Gastroesophageal sphincter (tissue), 3 donors: ENCODE measurements around the gene PDE2A.
"Not testable (repeated sequence)": the region's sequence is repeated elsewhere in the genome, so short reads cannot be mapped to it uniquely, and the experiment has no call there.

ENCODE experiments used
- EP300 ChIP-seq: sonication (generic); formaldehyde crosslinking; IDR thresholded peaks from one replicate; pipeline ENCODE4 v1.6.1; 2017; ENCODE audit warnings: antibody characterized with exemption, mild to moderate bottlenecking
- POLR2A ChIP-seq, 2 donors: fragments of 450-650 bp; IDR thresholded peaks; one replicate each; pipeline ENCODE4 v1.6.1; 2017; ENCODE audit warnings: antibody characterized with exemption in 2 of 2, mild to moderate bottlenecking in 2 of 2, moderate library complexity in 1 of 2
- POLR2AphosphoS5 ChIP-seq: sonication (generic); formaldehyde crosslinking; IDR thresholded peaks from one replicate; pipeline ENCODE4 v1.6.1; 2017; ENCODE audit warnings: antibody characterized with exemption
- TF ChIP-seq, protein P1 (sequence below), 4 experiments: fragments of 200-600 bp in 2 of 4; fragments of 450-650 bp in 2 of 4; sonication (generic) in 1 of 4; IDR thresholded peaks; one replicate each; pipeline ENCODE4 v1.5.1; 2017 to 2019; ENCODE audit warnings: antibody characterized with exemption in 4 of 4, mild to moderate bottlenecking in 2 of 4, moderate library complexity in 2 of 4

DNA sequence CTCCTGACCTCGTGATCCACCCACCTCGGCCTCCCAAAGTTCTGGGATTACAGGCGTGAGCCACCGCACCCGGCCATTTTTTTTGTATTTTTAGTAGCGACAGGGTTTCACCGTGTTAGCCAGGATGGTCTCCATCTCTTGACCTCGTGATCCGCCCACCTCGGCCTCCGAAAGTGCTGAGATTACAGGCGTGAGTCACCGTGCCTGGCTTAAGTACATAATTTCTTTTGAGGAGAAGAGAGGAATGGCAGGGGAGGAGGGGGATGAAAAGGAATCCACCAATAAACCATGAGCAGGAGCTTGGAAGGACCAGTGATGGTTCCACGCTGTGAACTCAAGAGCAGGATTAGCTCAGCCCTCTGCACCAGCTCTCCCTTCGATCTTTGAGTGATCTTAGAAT is 113.4 kb downstream of the PDE2A start:
- TF ChIP-seq, protein P1, sequence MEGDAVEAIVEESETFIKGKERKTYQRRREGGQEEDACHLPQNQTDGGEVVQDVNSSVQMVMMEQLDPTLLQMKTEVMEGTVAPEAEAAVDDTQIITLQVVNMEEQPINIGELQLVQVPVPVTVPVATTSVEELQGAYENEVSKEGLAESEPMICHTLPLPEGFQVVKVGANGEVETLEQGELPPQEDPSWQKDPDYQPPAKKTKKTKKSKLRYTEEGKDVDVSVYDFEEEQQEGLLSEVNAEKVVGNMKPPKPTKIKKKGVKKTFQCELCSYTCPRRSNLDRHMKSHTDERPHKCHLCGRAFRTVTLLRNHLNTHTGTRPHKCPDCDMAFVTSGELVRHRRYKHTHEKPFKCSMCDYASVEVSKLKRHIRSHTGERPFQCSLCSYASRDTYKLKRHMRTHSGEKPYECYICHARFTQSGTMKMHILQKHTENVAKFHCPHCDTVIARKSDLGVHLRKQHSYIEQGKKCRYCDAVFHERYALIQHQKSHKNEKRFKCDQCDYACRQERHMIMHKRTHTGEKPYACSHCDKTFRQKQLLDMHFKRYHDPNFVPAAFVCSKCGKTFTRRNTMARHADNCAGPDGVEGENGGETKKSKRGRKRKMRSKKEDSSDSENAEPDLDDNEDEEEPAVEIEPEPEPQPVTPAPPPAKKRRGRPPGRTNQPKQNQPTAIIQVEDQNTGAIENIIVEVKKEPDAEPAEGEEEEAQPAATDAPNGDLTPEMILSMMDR (IDR thresholded peaks at IDR 0.05), result not testable (repeated sequence)
- not testable (repeated sequence) for TF ChIP-seq POLR2AphosphoS5; EP300; POLR2A (IDR thresholded peaks at IDR 0.05)
